Measurements from ENCODE around the gene MFAP3L.

- no peak for TF ChIP-seq POLR2A (IDR thresholded peaks at IDR 0.05; ENCODE audit: low read length)
- TF ChIP-seq GATA1 (IDR thresholded peaks at IDR 0.05; ENCODE audit: low read depth, low read length), result no peak
Measured at GRCh38 chr4:170047771-170048354, 21.7 kb upstream of the MFAP3L start.
